Stromal cell of bone marrow (primary cell): ENCODE data around the gene HMGCS2.

ENCODE experiments used
- DNase-seq: peaks from one replicate; pipeline ENCODE4 v3.0.0-alpha.2; 2012; ENCODE audit warnings: low read depth

The HMGCS2 gene

GRCh38 chr1:119768778-119769177, at the start of gene HMGCS2:
Gene HMGCS2, minus strand, starts transcription at chr1:119768905. Its CDS starts 61 bp downstream, at chr1:119768844.
- DNase-seq, result no peak

GRCh38 chr1:119818181-119818580, 49.5 kb upstream of the HMGCS2 start:
- DNase-seq, result no peak

- no peak for DNase-seq
These were observed 47.7 kb upstream of the HMGCS2 start for GRCh38 chr1:119816407-119816806.

- no peak for DNase-seq
These were observed 47.2 kb upstream of the HMGCS2 start for GRCh38 chr1:119815928-119816327.

- no peak for DNase-seq
These were observed 46.7 kb upstream of the HMGCS2 start for GRCh38 chr1:119815361-119815760.

GRCh38 chr1:119814288-119814687, 45.6 kb upstream of the HMGCS2 start:
- DNase-seq, result no peak

- no peak for DNase-seq
These were observed 43.4 kb upstream of the HMGCS2 start for GRCh38 chr1:119811985-119812557.

GRCh38 chr1:119811387-119811786, 42.7 kb upstream of the HMGCS2 start, which contains the start of gene REG4:
Gene REG4, minus strand, starts transcription at chr1:119811460. Its CDS starts 2,691 bp downstream, at chr1:119808769.
- DNase-seq, result no peak

- DNase-seq, result peak; percentile 38
These were observed 40.4 kb upstream of the HMGCS2 start for GRCh38 chr1:119808972-119809550.

GRCh38 chr1:119808491-119808890, 39.8 kb upstream of the HMGCS2 start:
- DNase-seq, result no peak

GRCh38 chr1:119806489-119806888, 37.8 kb upstream of the HMGCS2 start:
- DNase-seq, result no peak

GRCh38 chr1:119805746-119806145, 37.0 kb upstream of the HMGCS2 start:
- DNase-seq, result no peak

- no peak for DNase-seq
These were observed 36.5 kb upstream of the HMGCS2 start for GRCh38 chr1:119805247-119805646.

- DNase-seq, result no peak
These were observed 31.0 kb upstream of the HMGCS2 start for GRCh38 chr1:119799599-119800177.

- no peak for DNase-seq
These were observed 30.3 kb upstream of the HMGCS2 start for GRCh38 chr1:119799003-119799402.

- no peak for DNase-seq
These were observed 28.9 kb upstream of the HMGCS2 start for GRCh38 chr1:119797606-119798005.

- no peak for DNase-seq
These were observed 28.5 kb upstream of the HMGCS2 start for GRCh38 chr1:119797162-119797561.

- DNase-seq, result no peak
These were observed 26.8 kb upstream of the HMGCS2 start for GRCh38 chr1:119795261-119796200.

GRCh38 chr1:119794876-119795240, 26.2 kb upstream of the HMGCS2 start:
- DNase-seq, result no peak

GRCh38 chr1:119794230-119794875, 25.6 kb upstream of the HMGCS2 start:
- DNase-seq, result no peak

GRCh38 chr1:119791377-119791776, 22.7 kb upstream of the HMGCS2 start:
- DNase-seq, result no peak
